Transverse colon (tissue), 4 donors: ENCODE measurements around the gene C5AR1. TPM values are rescaled to one million over a fixed set of nuclear protein-coding genes. Genes with fewer than 3 reads are reported as not detected.

Source experiments
- DNase-seq: peaks from one replicate; pipeline ENCODE4 v3.0.0-alpha.2; 2019
- H3K27ac ChIP-seq, 4 donors: fragments of 200-600 bp; sonication (generic); 2 replicates each; pipeline ENCODE4 v1.5.1; 2016 to 2018; ENCODE audit warnings: inconsistent platforms in 4 of 4
- H3K27me3 ChIP-seq: fragments of 200-600 bp; sonication (generic); 2 replicates; pipeline ENCODE4 v1.5.1; 2017; ENCODE audit warnings: inconsistent platforms
- H3K36me3 ChIP-seq, 4 donors: fragments of 200-600 bp; sonication (generic); 2 replicates each; pipeline ENCODE4 v1.5.1; 2017 to 2019; ENCODE audit warnings: inconsistent platforms in 4 of 4
- H3K4me1 ChIP-seq, 4 donors: fragments of 200-600 bp; sonication (generic); 2 replicates each; pipeline ENCODE4 v1.5.1; 2017 to 2020; ENCODE audit warnings: inconsistent platforms in 4 of 4
- H3K4me3 ChIP-seq, 4 donors: fragments of 200-600 bp; sonication (generic); 1 replicate in 1 of 4; 2 replicates in 3 of 4; pipeline versions ENCODE4 v1.5.1 to v1.6.1; 2017 to 2019; ENCODE audit warnings: inconsistent platforms in 4 of 4
- H3K9me3 ChIP-seq, 2 donors: fragments of 200-600 bp; sonication (generic); 2 replicates each; pipeline ENCODE4 v1.5.1; 2017 to 2019; ENCODE audit warnings: inconsistent platforms in 2 of 2
- CTCF ChIP-seq, 5 experiments: fragments of 200-600 bp in 3 of 5; fragments of 450-650 bp in 2 of 5; sonication (generic) in 3 of 5; IDR thresholded peaks; 1 replicate in 2 of 5; 2 replicates in 3 of 5; pipeline ENCODE4 v1.5.1; 2016 to 2017; ENCODE audit warnings: antibody characterized with exemption in 5 of 5, inconsistent platforms in 3 of 5, mild to moderate bottlenecking in 2 of 5, moderate library complexity in 1 of 5
- EP300 ChIP-seq: sonication (generic); formaldehyde crosslinking; IDR thresholded peaks from one replicate; pipeline ENCODE4 v1.6.1; 2017; ENCODE audit warnings: antibody characterized with exemption, low read depth
- POLR2A ChIP-seq: fragments of 450-650 bp; IDR thresholded peaks from one replicate; pipeline ENCODE4 v1.6.1; 2016; ENCODE audit warnings: antibody characterized with exemption, mild to moderate bottlenecking, moderate library complexity
- POLR2AphosphoS5 ChIP-seq, 3 donors: sonication (generic); formaldehyde crosslinking; IDR thresholded peaks; one replicate each; pipeline ENCODE4 v1.6.1; 2016; ENCODE audit warnings: antibody characterized with exemption in 3 of 3
- WGBS, 2 donors: methylation state at CpG; one replicate each; pipeline ENCODE4 v1.1.5; 2018; ENCODE audit warnings: low coverage in 1 of 2; 5-methylcytosine and 5-hydroxymethylcytosine counted together
- in situ Hi-C, 4 donors: fragments of 200-750 bp; cut with MboI; loops; one replicate each; pipeline versions ENCODE4 v1.15.0 to v1.15.1; 2017; ENCODE audit warnings: low sequenced_read_pairs in 3 of 4, low pct_ligation_motif_present in 1 of 4, low pct_unique_long_range_greater_than_20kb in 1 of 4
- intact Hi-C: fragments of 100-400 bp; cut with DNase I; formaldehyde crosslinking; loops from one replicate; pipeline ENCODE4 v1.15.1; 2023; ENCODE audit warnings: low total_unique reads
- total RNA-seq, 4 donors: library from RNA; depleted of rRNA; stranded (reverse); fragments of >200 nt; gene quantifications; one replicate each; pipeline ENCODE4 v1.1.0, GENCODE V29; 2016

C5AR1 gene
- total RNA-seq, 4 donors from 2014 or later: 0.60 to 9.0 (median 5.3) TPM

- peak overlapping the region; percentile 30 to 65 (median 42) for H3K27ac ChIP-seq
- 85 to 86% methylated on average over 4 to 12 of the region's 12 CpGs for WGBS, 2 donors
- H3K4me1 ChIP-seq: no peaks in the 10 kb centered on the region
- no peak for DNase-seq
- TF ChIP-seq POLR2A (no peak), EP300 (no peak), CTCF (IDR thresholded peaks at IDR 0.05) (no peak), POLR2AphosphoS5 (IDR thresholded peaks at IDR 0.05) (no peak)
- intact Hi-C loops (no loop called here), in situ Hi-C loops (loop anchor here in 1 of 4 donors (25.0 kb wide), 1 partner anchor 388 kb away; the partner anchor contains the start of gene EHD2)
- no peaks in the 10 kb centered on the region for H3K36me3 ChIP-seq
- H3K4me3 ChIP-seq: no peak overlapping the region
- H3K27me3 ChIP-seq: no peaks in the 10 kb centered on the region
- no peaks in the 10 kb centered on the region for H3K9me3 ChIP-seq
These were observed 14.2 kb downstream of the C5AR1 start for GRCh38 chr19:47323872-47324271.

GRCh38 chr19:47324502-47324901, 14.8 kb downstream of the C5AR1 start:
- 52% methylated on average over 9 of the region's 9 CpGs; no CpG with 5 or more reads in 1 of the 2 donors for WGBS, 2 donors
- H3K4me3 ChIP-seq: no peak overlapping the region
- peak overlapping the region in 3 of 4 donors; percentile 39 to 65 (median 45) for H3K27ac ChIP-seq
- DNase-seq: peak; percentile 33
- H3K4me1 ChIP-seq: no peaks in the 10 kb centered on the region
- H3K27me3 ChIP-seq: no peaks in the 10 kb centered on the region
- H3K36me3 ChIP-seq: no peaks in the 10 kb centered on the region
- in situ Hi-C loops: loop anchor here in 1 of 4 donors (25.0 kb wide), 1 partner anchor 388 kb away; the partner anchor contains the start of gene EHD2
- no peak for TF ChIP-seq CTCF (IDR thresholded peaks at IDR 0.05)
- TF ChIP-seq POLR2AphosphoS5 (IDR thresholded peaks at IDR 0.05): peak in 2 of 3 donors; percentile 30 to 66
- TF ChIP-seq POLR2A: peak; percentile 18
- no peaks in the 10 kb centered on the region for H3K9me3 ChIP-seq
- intact Hi-C loops: no loop called here

- no peaks in the 10 kb centered on the region for H3K9me3 ChIP-seq
- in situ Hi-C loops: no loop called here
- intact Hi-C loops: no loop called here
- no peaks in the 10 kb centered on the region for H3K27me3 ChIP-seq
- no peak for DNase-seq
- H3K4me1 ChIP-seq: no peaks in the 10 kb centered on the region
- no peak overlapping the region for H3K4me3 ChIP-seq
- 23 to 35% methylated on average over 6 to 9 of the region's 9 CpGs for WGBS, 2 donors
- peak; percentile 27 for TF ChIP-seq POLR2A
- no peak for TF ChIP-seq CTCF (IDR thresholded peaks at IDR 0.05)
- TF ChIP-seq POLR2AphosphoS5 (IDR thresholded peaks at IDR 0.05): peak in 1 of 3 donors; percentile 16
- H3K36me3 ChIP-seq: no peaks in the 10 kb centered on the region
- H3K27ac ChIP-seq: peak overlapping the region; percentile 37 to 74 (median 43)
These were observed 20.8 kb downstream of the C5AR1 start for GRCh38 chr19:47330466-47330869.

GRCh38 chr19:47331490-47331889, 21.8 kb downstream of the C5AR1 start:
- Histone ChIP-seq H3K4me3 (no peak overlapping the region), H3K27ac (peak overlapping the region in 3 of 4 donors; percentile 25 to 74 (median 36)), H3K4me1 (no peaks in the 10 kb centered on the region), H3K9me3 (no peaks in the 10 kb centered on the region), H3K36me3 (no peaks in the 10 kb centered on the region), H3K27me3 (no peaks in the 10 kb centered on the region)
- TF ChIP-seq CTCF (IDR thresholded peaks at IDR 0.05): no peak
- TF ChIP-seq POLR2AphosphoS5 (IDR thresholded peaks at IDR 0.05): no peak
- TF ChIP-seq POLR2A: no peak
- no peak for TF ChIP-seq EP300
- intact Hi-C loops (no loop called here), in situ Hi-C loops (no loop called here)
- DNase-seq: no peak
- 60 to 86% methylated on average over 1 to 6 of the region's 6 CpGs for WGBS, 2 donors
